Astrocyte (in vitro differentiated cells and primary cell): Measurements from ENCODE around the gene ZNF683.

Experiments used
- EZH2 ChIP-seq: IDR thresholded peaks from 2 replicates; pipeline ENCODE4 v1.6.1; 2012; ENCODE audit warnings: mild to moderate bottlenecking, low read length, inconsistent platforms; ENCODE audit not compliant: insufficient read depth
- TF ChIP-seq, protein P1 (sequence below): IDR thresholded peaks from 2 replicates; pipeline ENCODE4 v1.5.1; 2011; ENCODE audit warnings: low read depth, mild to moderate bottlenecking, inconsistent platforms, low read length, moderate library complexity; ENCODE audit not compliant: insufficient read depth

DNA sequence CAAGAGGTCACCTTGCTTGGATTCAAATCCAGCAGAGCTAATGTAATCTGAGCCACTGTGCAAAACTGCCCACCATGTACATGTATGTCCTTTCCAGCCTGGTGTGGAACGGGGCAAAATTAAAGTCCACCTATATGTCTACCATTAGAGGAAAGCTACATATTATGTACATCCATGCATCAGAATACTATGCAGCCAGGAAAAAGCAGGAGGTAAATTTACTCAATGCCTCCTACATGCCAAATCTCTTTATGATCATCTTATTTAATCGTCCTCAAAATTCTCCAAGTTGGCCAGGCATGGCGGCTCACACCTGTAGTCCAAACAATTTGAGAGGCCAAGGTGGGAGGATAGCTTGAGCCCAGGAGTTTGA, 6.3 kb upstream of the ZNF683 start:
- TF ChIP-seq, protein P1, sequence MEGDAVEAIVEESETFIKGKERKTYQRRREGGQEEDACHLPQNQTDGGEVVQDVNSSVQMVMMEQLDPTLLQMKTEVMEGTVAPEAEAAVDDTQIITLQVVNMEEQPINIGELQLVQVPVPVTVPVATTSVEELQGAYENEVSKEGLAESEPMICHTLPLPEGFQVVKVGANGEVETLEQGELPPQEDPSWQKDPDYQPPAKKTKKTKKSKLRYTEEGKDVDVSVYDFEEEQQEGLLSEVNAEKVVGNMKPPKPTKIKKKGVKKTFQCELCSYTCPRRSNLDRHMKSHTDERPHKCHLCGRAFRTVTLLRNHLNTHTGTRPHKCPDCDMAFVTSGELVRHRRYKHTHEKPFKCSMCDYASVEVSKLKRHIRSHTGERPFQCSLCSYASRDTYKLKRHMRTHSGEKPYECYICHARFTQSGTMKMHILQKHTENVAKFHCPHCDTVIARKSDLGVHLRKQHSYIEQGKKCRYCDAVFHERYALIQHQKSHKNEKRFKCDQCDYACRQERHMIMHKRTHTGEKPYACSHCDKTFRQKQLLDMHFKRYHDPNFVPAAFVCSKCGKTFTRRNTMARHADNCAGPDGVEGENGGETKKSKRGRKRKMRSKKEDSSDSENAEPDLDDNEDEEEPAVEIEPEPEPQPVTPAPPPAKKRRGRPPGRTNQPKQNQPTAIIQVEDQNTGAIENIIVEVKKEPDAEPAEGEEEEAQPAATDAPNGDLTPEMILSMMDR: no peak
- no peak for TF ChIP-seq EZH2
